DMS 273 (cell line): ENCODE data around the gene RBFOX1.
A peak's percentile ranks its signal among the peaks of the same experiment; 100 is the strongest.

Source experiments
- DNase-seq: peaks from one replicate; lab custom pipeline; 2025; ENCODE audit not compliant: unreplicated experiment; lab: John Stamatoyannopoulos, UW

The RBFOX1 gene

GRCh38 chr16:7513429-7513828 lies 180.8 kb downstream of the RBFOX1 start:
- peak; percentile 34 for DNase-seq

GRCh38 chr16:7515543-7515942 lies 182.9 kb downstream of the RBFOX1 start:
- DNase-seq = no peak

GRCh38 chr16:7517496-7517895 lies 184.9 kb downstream of the RBFOX1 start:
- DNase-seq = no peak

GRCh38 chr16:7518158-7518557 lies 185.5 kb downstream of the RBFOX1 start:
- DNase-seq = no peak

- no peak for DNase-seq
These were observed 189.2 kb downstream of the RBFOX1 start for GRCh38 chr16:7521834-7522233.

- no peak for DNase-seq
These were observed 191.8 kb downstream of the RBFOX1 start for GRCh38 chr16:7524419-7524818.

- DNase-seq = no peak
These were observed 194.1 kb downstream of the RBFOX1 start for GRCh38 chr16:7526736-7527135.

- no peak for DNase-seq
These were observed 199.9 kb downstream of the RBFOX1 start for GRCh38 chr16:7532534-7532933.

- DNase-seq = no peak
These were observed 202.1 kb downstream of the RBFOX1 start for GRCh38 chr16:7534749-7535148.

GRCh38 chr16:7541026-7541425 lies 208.4 kb downstream of the RBFOX1 start:
- no peak for DNase-seq

- DNase-seq = no peak
These were observed 212.6 kb downstream of the RBFOX1 start for GRCh38 chr16:7545251-7545650.

- no peak for DNase-seq
These were observed 214.3 kb downstream of the RBFOX1 start for GRCh38 chr16:7546948-7547347.

- no peak for DNase-seq
These were observed 215.1 kb downstream of the RBFOX1 start for GRCh38 chr16:7547736-7548135.

- DNase-seq = no peak
These were observed 216.2 kb downstream of the RBFOX1 start for GRCh38 chr16:7548796-7549318.

- no peak for DNase-seq
These were observed 217.5 kb downstream of the RBFOX1 start for GRCh38 chr16:7550096-7550495.

GRCh38 chr16:7555459-7555858 lies 222.8 kb downstream of the RBFOX1 start:
- no peak for DNase-seq

- DNase-seq = no peak
These were observed 229.3 kb downstream of the RBFOX1 start for GRCh38 chr16:7561908-7562405.

- no peak for DNase-seq
These were observed 233.7 kb downstream of the RBFOX1 start for GRCh38 chr16:7566360-7566759.

GRCh38 chr16:7571366-7571765 lies 238.7 kb downstream of the RBFOX1 start:
- DNase-seq = no peak

- no peak for DNase-seq
These were observed 244.9 kb downstream of the RBFOX1 start for GRCh38 chr16:7577588-7577987.

GRCh38 chr16:7579454-7579853 lies 246.8 kb downstream of the RBFOX1 start:
- no peak for DNase-seq

- no peak for DNase-seq
These were observed 248.5 kb downstream of the RBFOX1 start for GRCh38 chr16:7581175-7581574.

- DNase-seq = no peak
These were observed 250.8 kb downstream of the RBFOX1 start for GRCh38 chr16:7583396-7583795.
